ENCODE data around the gene GGA3.

Gene GGA3

DNA sequence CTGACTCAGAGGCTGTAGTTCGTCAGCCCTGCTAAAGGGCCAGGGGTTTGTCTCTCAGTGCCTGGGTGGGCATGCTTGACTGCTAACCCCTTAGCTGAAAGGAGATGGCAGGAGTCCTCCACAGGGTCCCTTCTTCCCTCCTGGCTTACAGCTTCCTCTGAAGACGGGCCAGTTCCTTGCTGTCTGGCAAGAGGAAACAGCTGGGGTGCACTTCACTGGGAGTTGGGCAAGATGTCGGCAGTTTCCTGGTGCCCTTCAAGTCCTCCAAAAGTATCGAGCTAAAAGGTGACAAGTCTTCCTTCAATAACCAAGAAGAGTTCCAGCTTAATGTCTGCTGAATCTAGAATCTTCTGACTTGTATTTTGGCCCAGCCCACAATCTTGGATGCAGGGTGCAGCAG lies 32.6 kb downstream of the GGA3 start:
- TF ChIP-seq, protein P1, sequence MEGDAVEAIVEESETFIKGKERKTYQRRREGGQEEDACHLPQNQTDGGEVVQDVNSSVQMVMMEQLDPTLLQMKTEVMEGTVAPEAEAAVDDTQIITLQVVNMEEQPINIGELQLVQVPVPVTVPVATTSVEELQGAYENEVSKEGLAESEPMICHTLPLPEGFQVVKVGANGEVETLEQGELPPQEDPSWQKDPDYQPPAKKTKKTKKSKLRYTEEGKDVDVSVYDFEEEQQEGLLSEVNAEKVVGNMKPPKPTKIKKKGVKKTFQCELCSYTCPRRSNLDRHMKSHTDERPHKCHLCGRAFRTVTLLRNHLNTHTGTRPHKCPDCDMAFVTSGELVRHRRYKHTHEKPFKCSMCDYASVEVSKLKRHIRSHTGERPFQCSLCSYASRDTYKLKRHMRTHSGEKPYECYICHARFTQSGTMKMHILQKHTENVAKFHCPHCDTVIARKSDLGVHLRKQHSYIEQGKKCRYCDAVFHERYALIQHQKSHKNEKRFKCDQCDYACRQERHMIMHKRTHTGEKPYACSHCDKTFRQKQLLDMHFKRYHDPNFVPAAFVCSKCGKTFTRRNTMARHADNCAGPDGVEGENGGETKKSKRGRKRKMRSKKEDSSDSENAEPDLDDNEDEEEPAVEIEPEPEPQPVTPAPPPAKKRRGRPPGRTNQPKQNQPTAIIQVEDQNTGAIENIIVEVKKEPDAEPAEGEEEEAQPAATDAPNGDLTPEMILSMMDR (conservative IDR thresholded peaks at IDR 0.05; ENCODE audit: low read depth, low read length): no peak
- no peak overlapping the region for H3K4me3 ChIP-seq (ENCODE audit: low read depth, low read length)
- no peak for DNase-seq (ENCODE audit: low read depth)

DNA sequence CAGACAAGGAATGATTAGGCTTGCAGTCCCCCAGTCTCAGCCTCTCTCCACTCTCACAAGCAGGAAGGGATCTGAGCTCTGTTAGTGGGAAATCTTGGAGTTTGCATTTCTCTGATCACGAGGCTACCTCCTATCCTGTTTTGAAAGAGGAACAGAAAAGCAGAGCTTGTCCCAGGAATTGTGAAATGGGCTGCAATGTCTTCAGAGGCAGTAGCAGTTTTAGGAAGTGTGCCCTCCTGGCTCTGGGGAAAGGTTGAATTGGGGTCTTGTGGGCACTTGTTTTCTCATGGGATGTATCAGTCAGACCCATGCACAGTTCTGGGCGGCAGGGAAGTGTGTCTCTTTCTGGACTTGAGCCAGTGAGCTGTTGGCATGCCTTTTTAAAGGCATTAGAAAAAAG lies 33.1 kb downstream of the GGA3 start:
- TF ChIP-seq, protein P1 (conservative IDR thresholded peaks at IDR 0.05; ENCODE audit: low read depth, low read length): no peak
- H3K4me3 ChIP-seq (ENCODE audit: low read depth, low read length): no peak overlapping the region
- DNase-seq (ENCODE audit: low read depth): no peak

DNA sequence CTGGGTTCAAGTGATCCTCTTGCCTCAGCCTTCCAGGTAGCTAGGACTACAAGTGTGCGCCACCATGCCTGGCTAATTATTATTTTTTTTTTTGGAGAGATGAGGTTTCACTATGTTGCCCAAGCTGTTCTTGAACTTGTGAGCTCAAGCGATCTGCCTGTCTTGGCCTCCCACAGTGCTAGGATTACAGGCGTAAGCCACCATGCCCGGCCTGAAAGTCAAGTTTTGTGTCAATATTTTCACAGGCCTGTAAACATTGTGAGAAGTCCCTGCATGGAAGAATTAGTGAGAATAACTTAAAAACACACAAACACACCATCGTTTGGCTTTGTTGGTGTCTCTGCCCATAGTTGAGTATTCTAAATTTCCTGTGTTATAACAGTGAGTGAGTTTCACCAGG lies 33.7 kb downstream of the GGA3 start:
- DNase-seq (ENCODE audit: low read depth): no peak
- TF ChIP-seq, protein P1 (conservative IDR thresholded peaks at IDR 0.05; ENCODE audit: low read depth, low read length): no peak
- H3K4me3 ChIP-seq (ENCODE audit: low read depth, low read length): no peak overlapping the region

DNA sequence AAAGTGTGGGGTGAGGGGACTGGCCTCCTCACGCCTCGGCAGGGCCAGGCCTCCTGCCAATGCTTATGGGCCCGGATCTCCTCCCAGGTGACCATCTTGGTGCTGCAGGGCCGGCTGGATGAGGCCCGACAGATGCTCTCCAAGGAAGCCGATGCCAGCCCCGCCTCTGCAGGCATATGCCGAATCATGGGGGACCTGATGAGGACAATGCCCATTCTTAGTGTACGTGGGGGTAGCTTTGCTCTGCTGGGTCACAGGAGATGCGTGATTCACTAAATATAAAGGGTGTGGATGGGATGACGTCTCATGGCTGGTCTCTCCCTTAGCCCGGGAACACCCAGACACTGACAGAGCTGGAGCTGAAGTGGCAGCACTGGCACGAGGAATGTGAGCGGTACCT lies 36.4 kb downstream of the GGA3 start:
- TF ChIP-seq, protein P1 (conservative IDR thresholded peaks at IDR 0.05; ENCODE audit: low read depth, low read length): no peak
- DNase-seq (ENCODE audit: low read depth): no peak
- no peak overlapping the region for H3K4me3 ChIP-seq (ENCODE audit: low read depth, low read length)

DNA sequence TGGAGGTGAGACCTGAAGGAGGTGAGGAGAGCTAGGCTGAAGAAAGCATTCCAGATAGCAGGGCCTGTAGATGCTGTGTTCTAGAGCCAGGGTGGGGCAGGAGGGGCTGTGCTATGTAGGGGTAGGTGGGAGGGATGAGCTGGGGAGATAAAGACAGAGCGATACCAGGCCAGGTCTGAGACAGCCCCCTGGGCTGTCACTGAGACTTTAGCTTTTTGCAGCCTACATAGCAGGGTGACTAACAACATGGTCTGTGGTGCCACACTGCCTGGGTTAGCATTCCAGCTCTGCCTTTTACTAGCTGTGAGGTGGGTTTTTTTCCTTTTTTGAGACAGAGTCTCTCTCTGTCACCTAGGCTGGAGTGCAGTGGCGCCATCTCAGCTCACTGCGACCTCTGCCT lies 41.6 kb downstream of the GGA3 start:
- TF ChIP-seq, protein P1 (conservative IDR thresholded peaks at IDR 0.05; ENCODE audit: low read depth, low read length): no peak
- no peak for DNase-seq (ENCODE audit: low read depth)
- H3K4me3 ChIP-seq (ENCODE audit: low read depth, low read length): no peak overlapping the region

DNA sequence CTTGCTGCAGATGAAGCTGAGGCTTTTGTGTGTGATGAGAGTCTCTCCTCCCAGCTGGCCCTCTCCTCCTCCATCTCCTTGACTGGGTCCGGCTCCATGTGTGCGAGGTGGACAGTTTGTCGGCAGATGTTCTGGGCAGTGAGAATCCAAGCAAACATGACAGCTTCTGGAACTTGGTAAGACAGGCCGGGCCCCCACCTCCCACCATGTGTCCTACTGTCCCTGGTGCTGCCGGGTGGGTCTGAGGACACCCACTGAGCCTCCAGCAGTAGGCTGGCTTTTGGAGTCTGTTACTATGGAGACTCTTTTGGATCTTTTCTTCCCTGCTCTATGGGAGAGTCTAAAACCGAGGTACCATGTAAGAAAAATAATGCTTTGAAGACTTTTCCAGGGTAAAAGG lies 43.3 kb downstream of the GGA3 start:
- TF ChIP-seq, protein P1 (conservative IDR thresholded peaks at IDR 0.05; ENCODE audit: low read depth, low read length): no peak
- no peak overlapping the region for H3K4me3 ChIP-seq (ENCODE audit: low read depth, low read length)
- DNase-seq (ENCODE audit: low read depth): no peak

DNA sequence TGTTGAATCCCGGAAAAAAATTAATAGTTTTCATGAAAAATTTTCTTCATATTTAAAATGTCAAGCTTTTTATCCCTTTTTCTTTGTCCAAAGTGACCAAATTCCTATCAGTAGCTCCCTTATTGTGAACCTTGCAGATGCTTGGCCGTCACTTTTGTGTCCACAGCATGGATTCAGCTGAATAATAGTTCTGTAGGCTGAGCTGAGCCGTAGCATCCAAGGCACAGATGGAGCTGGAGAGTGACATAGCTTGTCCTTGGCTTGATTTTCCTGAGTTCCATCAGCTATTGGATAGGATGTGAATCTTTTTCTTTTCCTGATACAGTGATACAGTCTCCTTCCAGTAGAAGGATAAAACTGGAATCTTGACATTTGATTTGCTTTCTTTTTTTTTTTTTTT lies 52.3 kb downstream of the GGA3 start:
- no peak overlapping the region for H3K4me3 ChIP-seq (ENCODE audit: low read depth, low read length)
- TF ChIP-seq, protein P1 (conservative IDR thresholded peaks at IDR 0.05; ENCODE audit: low read depth, low read length): no peak
- DNase-seq (ENCODE audit: low read depth): no peak
